HEK293 (cell line): Measurements from ENCODE around the gene ASMTL.
A peak's percentile ranks its signal among the peaks of the same experiment; 100 is the strongest.

Source experiments
- BCL11A ChIP-seq: fragments of 450-650 bp; formaldehyde crosslinking; IDR thresholded peaks from 2 replicates; pipeline ENCODE4 v1.5.1; 2016; ENCODE audit warnings: low read depth, missing biosample characterization, missing genetic modification characterization
- KLF9 ChIP-seq: fragments of 450-650 bp; formaldehyde crosslinking; IDR thresholded peaks from 2 replicates; pipeline ENCODE4 v1.5.1; 2016; ENCODE audit warnings: missing biosample characterization, missing genetic modification characterization, low read depth
- MYNN ChIP-seq: fragments of 450-650 bp; formaldehyde crosslinking; IDR thresholded peaks from 2 replicates; pipeline ENCODE4 v1.5.1; 2016; ENCODE audit warnings: missing biosample characterization, missing genetic modification characterization, borderline replicate concordance
- OVOL3 ChIP-seq: fragments of 450-650 bp; formaldehyde crosslinking; IDR thresholded peaks from 2 replicates; pipeline ENCODE4 v1.5.1; 2016; ENCODE audit warnings: missing biosample characterization, missing genetic modification characterization
- RBAK ChIP-seq: fragments of 450-650 bp; formaldehyde crosslinking; IDR thresholded peaks from 2 replicates; pipeline ENCODE4 v1.5.1; 2016; ENCODE audit warnings: missing biosample characterization, missing genetic modification characterization
- REPIN1 ChIP-seq: fragments of 450-650 bp; formaldehyde crosslinking; IDR thresholded peaks from 2 replicates; pipeline ENCODE4 v1.5.1; 2017; ENCODE audit warnings: missing biosample characterization, missing genetic modification characterization, low read depth
- SCRT1 ChIP-seq: fragments of 450-650 bp; formaldehyde crosslinking; IDR thresholded peaks from 2 replicates; pipeline ENCODE4 v1.5.1; 2016; ENCODE audit warnings: missing biosample characterization, missing genetic modification characterization, borderline replicate concordance
- TRIM28 ChIP-seq: IDR thresholded peaks from 2 replicates; pipeline ENCODE4 v1.6.1; 2011; ENCODE audit warnings: low read length, control low read depth, borderline replicate concordance
- ZFHX2 ChIP-seq: fragments of 450-650 bp; formaldehyde crosslinking; conservative IDR thresholded peaks from 2 replicates; pipeline ENCODE4 v1.5.1; 2016; ENCODE audit warnings: missing biosample characterization, missing genetic modification characterization
- ZNF10 ChIP-seq: fragments of 450-650 bp; formaldehyde crosslinking; IDR thresholded peaks from 2 replicates; pipeline ENCODE4 v1.5.1; 2017; ENCODE audit warnings: missing biosample characterization, missing genetic modification characterization
- ZNF114 ChIP-seq: fragments of 450-650 bp; formaldehyde crosslinking; IDR thresholded peaks from 2 replicates; pipeline ENCODE4 v1.5.0; 2017; ENCODE audit warnings: missing biosample characterization, missing genetic modification characterization
- ZNF214 ChIP-seq: fragments of 450-650 bp; formaldehyde crosslinking; IDR thresholded peaks from 2 replicates; pipeline ENCODE4 v1.5.1; 2017; ENCODE audit warnings: missing biosample characterization, mild to moderate bottlenecking, missing genetic modification characterization, borderline replicate concordance
- ZNF221 ChIP-seq: fragments of 450-650 bp; formaldehyde crosslinking; IDR thresholded peaks from 2 replicates; pipeline ENCODE4 v1.5.1; 2017; ENCODE audit warnings: missing biosample characterization, missing genetic modification characterization, borderline replicate concordance
- ZNF239 ChIP-seq: fragments of 450-650 bp; formaldehyde crosslinking; IDR thresholded peaks from 2 replicates; pipeline ENCODE4 v1.5.1; 2016; ENCODE audit warnings: missing biosample characterization, missing genetic modification characterization
- ZNF354C ChIP-seq: fragments of 450-650 bp; formaldehyde crosslinking; IDR thresholded peaks from 2 replicates; pipeline ENCODE4 v1.5.1; 2016; ENCODE audit warnings: missing biosample characterization, missing genetic modification characterization, low read depth, borderline replicate concordance
- ZNF571 ChIP-seq: fragments of 450-650 bp; formaldehyde crosslinking; IDR thresholded peaks from 2 replicates; pipeline ENCODE4 v1.5.0; 2017; ENCODE audit warnings: missing biosample characterization, missing genetic modification characterization
- ZNF596 ChIP-seq: fragments of 450-650 bp; IDR thresholded peaks from 2 replicates; pipeline ENCODE4 v1.5.0; 2018; ENCODE audit warnings: missing biosample characterization, mild to moderate bottlenecking, missing genetic modification characterization, moderate library complexity
- ZNF658 ChIP-seq: fragments of 450-650 bp; formaldehyde crosslinking; IDR thresholded peaks from 2 replicates; pipeline ENCODE4; 2016; ENCODE audit warnings: missing biosample characterization, missing genetic modification characterization
- ZNF747 ChIP-seq: fragments of 450-650 bp; formaldehyde crosslinking; IDR thresholded peaks from 2 replicates; pipeline ENCODE4 v1.5.1; 2016; ENCODE audit warnings: missing biosample characterization, missing genetic modification characterization
- ZNF843 ChIP-seq: fragments of 450-650 bp; formaldehyde crosslinking; IDR thresholded peaks from 2 replicates; pipeline ENCODE4 v1.5.1; 2016; ENCODE audit warnings: missing biosample characterization, missing genetic modification characterization
- ZSCAN23 ChIP-seq: fragments of 450-650 bp; formaldehyde crosslinking; IDR thresholded peaks from 2 replicates; pipeline ENCODE4 v1.5.1; 2016; ENCODE audit warnings: missing biosample characterization, missing genetic modification characterization
- TF ChIP-seq, protein P1 (sequence below): fragments of 450-650 bp; formaldehyde crosslinking; IDR thresholded peaks from 2 replicates; pipeline ENCODE4 v1.5.1; 2017; ENCODE audit warnings: missing biosample characterization, mild to moderate bottlenecking, missing genetic modification characterization, moderate library complexity
- TF ChIP-seq, protein P2 (sequence below): fragments of 450-650 bp; formaldehyde crosslinking; IDR thresholded peaks from 2 replicates; pipeline ENCODE4 v1.5.1; 2016; ENCODE audit warnings: missing biosample characterization, missing genetic modification characterization
- TF ChIP-seq, protein P3 (sequence below): fragments of 450-650 bp; formaldehyde crosslinking; IDR thresholded peaks from 2 replicates; pipeline ENCODE4 v1.5.1; 2017; ENCODE audit warnings: missing biosample characterization, missing genetic modification characterization
- TF ChIP-seq, protein P4 (sequence below): fragments of 450-650 bp; IDR thresholded peaks from 2 replicates; pipeline ENCODE4 v1.5.1; 2018; ENCODE audit warnings: missing biosample characterization, mild to moderate bottlenecking, missing genetic modification characterization
- TF ChIP-seq, protein P5 (sequence below): fragments of 450-650 bp; formaldehyde crosslinking; IDR thresholded peaks from 2 replicates; pipeline ENCODE4 v1.5.1; 2016; ENCODE audit warnings: missing biosample characterization, missing genetic modification characterization
- TF ChIP-seq, protein P6 (sequence below): fragments of 450-650 bp; formaldehyde crosslinking; IDR thresholded peaks from 2 replicates; pipeline ENCODE4 v1.5.1; 2016; ENCODE audit warnings: missing biosample characterization, missing genetic modification characterization, borderline replicate concordance

The ASMTL gene

DNA sequence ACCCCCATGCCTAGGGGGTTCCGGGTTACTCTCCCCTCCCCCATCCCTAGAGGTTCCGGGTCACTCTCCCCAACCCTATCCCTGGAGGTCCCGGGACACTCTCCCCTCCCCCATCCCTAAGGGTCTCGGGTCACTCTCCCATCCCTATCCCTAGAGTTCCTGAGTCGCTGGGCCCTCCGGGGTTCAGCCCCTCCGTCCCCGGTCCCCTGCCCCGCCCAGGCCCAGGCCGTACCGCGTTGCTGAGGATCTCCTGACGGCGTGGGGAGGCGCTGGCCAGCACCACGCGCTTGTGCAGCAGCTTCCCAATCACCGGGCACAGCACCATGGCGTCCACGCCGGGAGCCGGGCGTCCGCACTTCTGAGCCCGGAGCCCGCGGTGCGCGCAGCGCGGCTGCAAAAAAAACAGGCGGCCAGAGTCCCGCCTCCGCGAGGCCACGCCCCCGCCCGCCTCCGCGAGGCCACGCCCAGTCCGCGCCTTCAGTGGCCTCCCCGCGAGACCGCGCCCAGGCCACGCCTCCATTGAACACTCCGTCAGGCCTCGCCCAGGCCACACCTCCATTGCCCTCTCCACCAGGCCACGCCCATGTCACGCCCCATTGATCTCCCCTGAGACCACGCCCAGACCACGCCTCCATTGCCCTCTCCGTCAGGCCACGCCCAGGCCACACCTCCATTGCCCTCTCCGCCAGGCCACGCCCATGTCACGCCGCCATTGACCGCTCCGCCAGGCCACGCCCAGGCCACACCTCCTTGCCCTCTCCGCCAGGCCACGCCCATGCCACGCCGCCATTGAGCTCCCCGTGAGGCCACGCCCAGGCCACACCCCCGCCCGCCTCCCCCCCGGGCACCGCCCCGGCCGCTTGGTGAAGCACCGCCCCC, at the start of gene ASMTL (continued):
- TF ChIP-seq SCRT1 (tag by site-specific recombination): no peak
- TF ChIP-seq ZNF747 (tag by site-specific recombination): no peak
- TF ChIP-seq, protein P1, sequence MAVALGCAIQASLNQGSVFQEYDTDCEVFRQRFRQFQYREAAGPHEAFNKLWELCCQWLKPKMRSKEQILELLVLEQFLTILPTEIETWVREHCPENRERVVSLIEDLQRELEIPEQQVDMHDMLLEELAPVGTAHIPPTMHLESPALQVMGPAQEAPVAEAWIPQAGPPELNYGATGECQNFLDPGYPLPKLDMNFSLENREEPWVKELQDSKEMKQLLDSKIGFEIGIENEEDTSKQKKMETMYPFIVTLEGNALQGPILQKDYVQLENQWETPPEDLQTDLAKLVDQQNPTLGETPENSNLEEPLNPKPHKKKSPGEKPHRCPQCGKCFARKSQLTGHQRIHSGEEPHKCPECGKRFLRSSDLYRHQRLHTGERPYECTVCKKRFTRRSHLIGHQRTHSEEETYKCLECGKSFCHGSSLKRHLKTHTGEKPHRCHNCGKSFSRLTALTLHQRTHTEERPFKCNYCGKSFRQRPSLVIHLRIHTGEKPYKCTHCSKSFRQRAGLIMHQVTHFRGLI (tag by site-specific recombination): no peak
- no peak for TF ChIP-seq ZNF114
- TF ChIP-seq ZNF354C (tag by site-specific recombination): no peak
- TF ChIP-seq OVOL3 (tag by site-specific recombination): no peak
- TF ChIP-seq ZNF214 (tag by site-specific recombination): no peak
- TF ChIP-seq, protein P2, sequence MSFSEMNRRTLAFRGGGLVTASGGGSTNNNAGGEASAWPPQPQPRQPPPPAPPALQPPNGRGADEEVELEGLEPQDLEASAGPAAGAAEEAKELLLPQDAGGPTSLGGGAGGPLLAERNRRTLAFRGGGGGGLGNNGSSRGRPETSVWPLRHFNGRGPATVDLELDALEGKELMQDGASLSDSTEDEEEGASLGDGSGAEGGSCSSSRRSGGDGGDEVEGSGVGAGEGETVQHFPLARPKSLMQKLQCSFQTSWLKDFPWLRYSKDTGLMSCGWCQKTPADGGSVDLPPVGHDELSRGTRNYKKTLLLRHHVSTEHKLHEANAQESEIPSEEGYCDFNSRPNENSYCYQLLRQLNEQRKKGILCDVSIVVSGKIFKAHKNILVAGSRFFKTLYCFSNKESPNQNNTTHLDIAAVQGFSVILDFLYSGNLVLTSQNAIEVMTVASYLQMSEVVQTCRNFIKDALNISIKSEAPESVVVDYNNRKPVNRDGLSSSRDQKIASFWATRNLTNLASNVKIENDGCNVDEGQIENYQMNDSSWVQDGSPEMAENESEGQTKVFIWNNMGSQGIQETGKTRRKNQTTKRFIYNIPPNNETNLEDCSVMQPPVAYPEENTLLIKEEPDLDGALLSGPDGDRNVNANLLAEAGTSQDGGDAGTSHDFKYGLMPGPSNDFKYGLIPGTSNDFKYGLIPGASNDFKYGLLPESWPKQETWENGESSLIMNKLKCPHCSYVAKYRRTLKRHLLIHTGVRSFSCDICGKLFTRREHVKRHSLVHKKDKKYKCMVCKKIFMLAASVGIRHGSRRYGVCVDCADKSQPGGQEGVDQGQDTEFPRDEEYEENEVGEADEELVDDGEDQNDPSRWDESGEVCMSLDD: peak; percentile 62; the same call in 1 of the 2 replicates
- TF ChIP-seq ZNF10 (tag by site-specific recombination): no peak
- no peak for TF ChIP-seq TRIM28
- TF ChIP-seq RBAK (tag by site-specific recombination): no peak
- no peak for TF ChIP-seq ZNF658
- TF ChIP-seq ZSCAN23: no peak
- no peak for TF ChIP-seq ZNF221 (tag by site-specific recombination)
- TF ChIP-seq, protein P3, sequence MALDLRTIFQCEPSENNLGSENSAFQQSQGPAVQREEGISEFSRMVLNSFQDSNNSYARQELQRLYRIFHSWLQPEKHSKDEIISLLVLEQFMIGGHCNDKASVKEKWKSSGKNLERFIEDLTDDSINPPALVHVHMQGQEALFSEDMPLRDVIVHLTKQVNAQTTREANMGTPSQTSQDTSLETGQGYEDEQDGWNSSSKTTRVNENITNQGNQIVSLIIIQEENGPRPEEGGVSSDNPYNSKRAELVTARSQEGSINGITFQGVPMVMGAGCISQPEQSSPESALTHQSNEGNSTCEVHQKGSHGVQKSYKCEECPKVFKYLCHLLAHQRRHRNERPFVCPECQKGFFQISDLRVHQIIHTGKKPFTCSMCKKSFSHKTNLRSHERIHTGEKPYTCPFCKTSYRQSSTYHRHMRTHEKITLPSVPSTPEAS (tag by site-specific recombination): no peak
- TF ChIP-seq, protein P4, sequence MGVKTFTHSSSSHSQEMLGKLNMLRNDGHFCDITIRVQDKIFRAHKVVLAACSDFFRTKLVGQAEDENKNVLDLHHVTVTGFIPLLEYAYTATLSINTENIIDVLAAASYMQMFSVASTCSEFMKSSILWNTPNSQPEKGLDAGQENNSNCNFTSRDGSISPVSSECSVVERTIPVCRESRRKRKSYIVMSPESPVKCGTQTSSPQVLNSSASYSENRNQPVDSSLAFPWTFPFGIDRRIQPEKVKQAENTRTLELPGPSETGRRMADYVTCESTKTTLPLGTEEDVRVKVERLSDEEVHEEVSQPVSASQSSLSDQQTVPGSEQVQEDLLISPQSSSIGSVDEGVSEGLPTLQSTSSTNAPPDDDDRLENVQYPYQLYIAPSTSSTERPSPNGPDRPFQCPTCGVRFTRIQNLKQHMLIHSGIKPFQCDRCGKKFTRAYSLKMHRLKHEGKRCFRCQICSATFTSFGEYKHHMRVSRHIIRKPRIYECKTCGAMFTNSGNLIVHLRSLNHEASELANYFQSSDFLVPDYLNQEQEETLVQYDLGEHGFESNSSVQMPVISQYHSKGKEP (tag by site-specific recombination): no peak
- TF ChIP-seq KLF9: peak; percentile 100
- no peak for TF ChIP-seq REPIN1 (tag by site-specific recombination)
- TF ChIP-seq, protein P5, sequence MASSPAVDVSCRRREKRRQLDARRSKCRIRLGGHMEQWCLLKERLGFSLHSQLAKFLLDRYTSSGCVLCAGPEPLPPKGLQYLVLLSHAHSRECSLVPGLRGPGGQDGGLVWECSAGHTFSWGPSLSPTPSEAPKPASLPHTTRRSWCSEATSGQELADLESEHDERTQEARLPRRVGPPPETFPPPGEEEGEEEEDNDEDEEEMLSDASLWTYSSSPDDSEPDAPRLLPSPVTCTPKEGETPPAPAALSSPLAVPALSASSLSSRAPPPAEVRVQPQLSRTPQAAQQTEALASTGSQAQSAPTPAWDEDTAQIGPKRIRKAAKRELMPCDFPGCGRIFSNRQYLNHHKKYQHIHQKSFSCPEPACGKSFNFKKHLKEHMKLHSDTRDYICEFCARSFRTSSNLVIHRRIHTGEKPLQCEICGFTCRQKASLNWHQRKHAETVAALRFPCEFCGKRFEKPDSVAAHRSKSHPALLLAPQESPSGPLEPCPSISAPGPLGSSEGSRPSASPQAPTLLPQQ (tag by site-specific recombination): 0 out of 2 replicates have a peak, but pooled peaks have one; percentile 35
- TF ChIP-seq ZNF843 (tag by site-specific recombination): 0 out of 2 replicates have a peak, but pooled peaks have one; percentile 30
- TF ChIP-seq ZFHX2: peak; percentile 85
- no peak for TF ChIP-seq BCL11A (tag by site-specific recombination)
- TF ChIP-seq ZNF239 (tag by site-specific recombination): no peak
- TF ChIP-seq MYNN (tag by site-specific recombination): no peak
- TF ChIP-seq ZNF571 (tag by site-specific recombination): no peak
- no peak for TF ChIP-seq ZNF596 (tag by site-specific recombination)
- TF ChIP-seq, protein P6, sequence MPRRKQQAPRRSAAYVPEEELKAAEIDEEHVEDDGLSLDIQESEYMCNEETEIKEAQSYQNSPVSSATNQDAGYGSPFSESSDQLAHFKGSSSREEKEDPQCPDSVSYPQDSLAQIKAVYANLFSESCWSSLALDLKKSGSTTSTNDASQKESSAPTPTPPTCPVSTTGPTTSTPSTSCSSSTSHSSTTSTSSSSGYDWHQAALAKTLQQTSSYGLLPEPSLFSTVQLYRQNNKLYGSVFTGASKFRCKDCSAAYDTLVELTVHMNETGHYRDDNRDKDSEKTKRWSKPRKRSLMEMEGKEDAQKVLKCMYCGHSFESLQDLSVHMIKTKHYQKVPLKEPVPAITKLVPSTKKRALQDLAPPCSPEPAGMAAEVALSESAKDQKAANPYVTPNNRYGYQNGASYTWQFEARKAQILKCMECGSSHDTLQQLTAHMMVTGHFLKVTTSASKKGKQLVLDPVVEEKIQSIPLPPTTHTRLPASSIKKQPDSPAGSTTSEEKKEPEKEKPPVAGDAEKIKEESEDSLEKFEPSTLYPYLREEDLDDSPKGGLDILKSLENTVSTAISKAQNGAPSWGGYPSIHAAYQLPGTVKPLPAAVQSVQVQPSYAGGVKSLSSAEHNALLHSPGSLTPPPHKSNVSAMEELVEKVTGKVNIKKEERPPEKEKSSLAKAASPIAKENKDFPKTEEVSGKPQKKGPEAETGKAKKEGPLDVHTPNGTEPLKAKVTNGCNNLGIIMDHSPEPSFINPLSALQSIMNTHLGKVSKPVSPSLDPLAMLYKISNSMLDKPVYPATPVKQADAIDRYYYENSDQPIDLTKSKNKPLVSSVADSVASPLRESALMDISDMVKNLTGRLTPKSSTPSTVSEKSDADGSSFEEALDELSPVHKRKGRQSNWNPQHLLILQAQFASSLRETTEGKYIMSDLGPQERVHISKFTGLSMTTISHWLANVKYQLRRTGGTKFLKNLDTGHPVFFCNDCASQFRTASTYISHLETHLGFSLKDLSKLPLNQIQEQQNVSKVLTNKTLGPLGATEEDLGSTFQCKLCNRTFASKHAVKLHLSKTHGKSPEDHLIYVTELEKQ (tag by site-specific recombination): no peak
